ENCODE data around the gene PNPO.

- TF ChIP-seq CTCF (conservative IDR thresholded peaks at IDR 0.05; ENCODE audit: low read depth, low read length) (no peak), RAD21 (IDR thresholded peaks at IDR 0.05; ENCODE audit: low read length) (no peak), ELK1 (IDR thresholded peaks at IDR 0.05; ENCODE audit: borderline replicate concordance, low read depth, low read length) (no peak), RFX5 (IDR thresholded peaks at IDR 0.05; ENCODE audit: low read depth, low read length) (no peak), POLR2A (IDR thresholded peaks at IDR 0.05; ENCODE audit: low read depth, low read length) (no peak), BHLHE40 (IDR thresholded peaks at IDR 0.05; ENCODE audit: low read depth, low read length) (no peak), USF2 (IDR thresholded peaks at IDR 0.05; ENCODE audit: low read depth, low read length) (no peak), FOS (IDR thresholded peaks at IDR 0.05; ENCODE audit: low read depth, low read length) (no peak), MAFK (IDR thresholded peaks at IDR 0.05; ENCODE audit: low read depth, low read length) (no peak), RCOR1 (IDR thresholded peaks at IDR 0.05; ENCODE audit: insufficient replicate concordance, low read length) (no peak), SMC3 (IDR thresholded peaks at IDR 0.05; ENCODE audit: low read depth, low read length) (no peak), CHD1 (IDR thresholded peaks at IDR 0.05; ENCODE audit: low read depth, low read length) (no peak)
Observed at GRCh38 chr17:47898241-47898640, 43.1 kb upstream of the PNPO start.
